ENCODE measurements around the gene TMEM106C.
"Not testable (repeated sequence)": the region's sequence is repeated elsewhere in the genome, so short reads cannot be mapped to it uniquely, and the experiment has no call there.

Gene TMEM106C

GRCh38 chr12:47949441-47950341 lies 13.7 kb upstream of the TMEM106C start:
- peak; percentile 51 for DNase-seq

- DNase-seq: no peak
Observed at GRCh38 chr12:47950856-47951468, 12.4 kb upstream of the TMEM106C start.

- DNase-seq: no peak
Observed at GRCh38 chr12:47954058-47954457, 9.3 kb upstream of the TMEM106C start.

GRCh38 chr12:47954467-47955045 lies 8.8 kb upstream of the TMEM106C start:
- DNase-seq: no peak

- no peak for DNase-seq
Observed at GRCh38 chr12:47955059-47955458, 8.3 kb upstream of the TMEM106C start.

GRCh38 chr12:47957671-47958070 lies 5.7 kb upstream of the TMEM106C start:
- DNase-seq: not testable (repeated sequence)

GRCh38 chr12:47962198-47962597 lies 1.2 kb upstream of the TMEM106C start:
- DNase-seq: no peak

GRCh38 chr12:47964106-47964728 lies 821 bp downstream of the TMEM106C start:
- no peak for DNase-seq

GRCh38 chr12:47965581-47965980 lies 2.2 kb downstream of the TMEM106C start:
- DNase-seq: no peak

GRCh38 chr12:47967461-47968321 lies 4.3 kb downstream of the TMEM106C start:
- DNase-seq: no peak

- no peak for DNase-seq
Observed at GRCh38 chr12:47969845-47970244, 6.4 kb downstream of the TMEM106C start.

- DNase-seq: no peak
Observed at GRCh38 chr12:47970843-47971242, 7.4 kb downstream of the TMEM106C start.

- no peak for DNase-seq
Observed at GRCh38 chr12:47972895-47973294, 9.5 kb downstream of the TMEM106C start.

- no peak for DNase-seq
Observed at GRCh38 chr12:47973870-47974269, 10.5 kb downstream of the TMEM106C start.

GRCh38 chr12:47975036-47975620 lies 11.7 kb downstream of the TMEM106C start:
- DNase-seq: no peak

GRCh38 chr12:47975816-47976215 lies 12.4 kb downstream of the TMEM106C start:
- no peak for DNase-seq

GRCh38 chr12:47977046-47977771 lies 13.8 kb downstream of the TMEM106C start:
- no peak for DNase-seq

- no peak for DNase-seq
Observed at GRCh38 chr12:47977772-47978597, 14.6 kb downstream of the TMEM106C start.

- DNase-seq: no peak
Observed at GRCh38 chr12:47978598-47978873, 15.1 kb downstream of the TMEM106C start.

- no peak for DNase-seq
Observed at GRCh38 chr12:47979166-47979565, 15.8 kb downstream of the TMEM106C start.

- no peak for DNase-seq
Observed at GRCh38 chr12:47979686-47980085, 16.3 kb downstream of the TMEM106C start.

All from stimulated activated CD4-positive, alpha-beta T cell treated with anti-CD3 and anti-CD28 coated beads, Interleukin-4, amount 100 ng/mL, for 1 hour (primary cell).